B cell (primary cell): ENCODE data around the gene SLC43A2. TPM values are rescaled to one million over a fixed set of nuclear protein-coding genes. Genes with fewer than 3 reads are reported as not detected.

ENCODE experiments used
- ATAC-seq: fragments of 200-7000 bp; cut with Tn5 transposase; one replicate; pipeline ENCODE4 v1.10.0; 2021; ENCODE audit warnings: low read depth, mild to moderate bottlenecking, moderate number of reproducible peaks, moderate library complexity
- CTCF ChIA-PET: fragments of 350-600 bp; sonication (Branson Sonifier 250); formaldehyde crosslinking; loops from one replicate; lab custom pipeline; 2021; ENCODE audit warnings: antibody characterized with exemption, inconsistent platforms; lab: Charles Lee
- POLR2A ChIA-PET: fragments of 350-600 bp; sonication (Branson Sonifier 250); formaldehyde crosslinking; loops from one replicate; lab custom pipeline; 2021; ENCODE audit warnings: antibody characterized with exemption; lab: Charles Lee
- DNase-seq: peaks from one replicate; pipeline ENCODE4 v3.0.0; 2013
- H2AFZ ChIP-seq: 2 replicates; pipeline ENCODE4 v1.6.1; 2012; ENCODE audit warnings: mild to moderate bottlenecking, low read depth, low read length; ENCODE audit not compliant: insufficient read depth, poor library complexity, severe bottlenecking
- H3K27ac ChIP-seq, 2 donors: 1 replicate in 1 of 2; 2 replicates in 1 of 2; pipeline ENCODE4 v1.5.1; 2012 to 2013; ENCODE audit warnings: low read length in 2 of 2, mild to moderate bottlenecking in 2 of 2, moderate library complexity in 1 of 2
- H3K27me3 ChIP-seq, 4 experiments: fragments of 200-600 bp in 1 of 4; sonication (generic) in 1 of 4; replicated peaks in 1 of 4; 1 replicate in 2 of 4; 2 replicates in 2 of 4; pipeline versions ENCODE4 v1.6.1 to v1.7.0; 2013 to 2016; ENCODE audit warnings: low read length in 3 of 4, mild to moderate bottlenecking in 2 of 4, mixed read lengths in 1 of 4, moderate library complexity in 1 of 4; ENCODE audit not compliant: insufficient read depth in 4 of 4, control insufficient read depth in 3 of 4; ENCODE audit errors: control extremely low read depth in 1 of 4
- H3K36me3 ChIP-seq, 2 experiments: replicated peaks in 1 of 2; 1 replicate in 1 of 2; 2 replicates in 1 of 2; pipeline versions ENCODE4 v1.6.1 to v1.7.1; 2013; ENCODE audit warnings: low read length in 1 of 2; ENCODE audit not compliant: insufficient read depth in 2 of 2, control insufficient read depth in 1 of 2; ENCODE audit errors: control extremely low read depth in 1 of 2, extremely low read depth in 1 of 2
- H3K4me1 ChIP-seq, 2 donors: fragments of 200-600 bp in 1 of 2; sonication (generic) in 1 of 2; 1 replicate in 1 of 2; 2 replicates in 1 of 2; pipeline versions ENCODE4 v1.5.1 to v1.6.1; 2013 to 2017; ENCODE audit warnings: low read length in 2 of 2; ENCODE audit not compliant: control insufficient read depth in 2 of 2, insufficient read depth in 2 of 2
- H3K4me2 ChIP-seq: replicated peaks from 2 replicates; pipeline ENCODE3; 2012; ENCODE audit warnings: mild to moderate bottlenecking, low read depth, low read length; ENCODE audit not compliant: poor library complexity, severe bottlenecking
- H3K4me3 ChIP-seq, 5 experiments: fragments of 200-600 bp in 1 of 5; sonication (generic) in 1 of 5; 1 replicate in 3 of 5; 2 replicates in 2 of 5; pipeline versions ENCODE4 v1.5.1 to v1.7.0; 2011 to 2016; ENCODE audit warnings: low read length in 4 of 5, mild to moderate bottlenecking in 4 of 5, low read depth in 2 of 5, control low read depth in 1 of 5, moderate library complexity in 1 of 5; ENCODE audit not compliant: insufficient read depth in 1 of 5; ENCODE audit errors: control extremely low read depth in 1 of 5, extremely low read depth in 1 of 5
- H3K79me2 ChIP-seq: fragments of 200-600 bp; sonication (generic); one replicate; pipeline ENCODE4 v1.6.0; 2016; ENCODE audit warnings: low read length; ENCODE audit not compliant: control insufficient read depth, insufficient read depth
- H3K9ac ChIP-seq: fragments of 200-600 bp; sonication (generic); 2 replicates; pipeline ENCODE4 v1.6.1; 2017; ENCODE audit warnings: mild to moderate bottlenecking, low read length, moderate library complexity
- H3K9me3 ChIP-seq, 3 donors: one replicate each; pipeline versions ENCODE4 v1.6.1 to v1.7.1; 2013; ENCODE audit warnings: low read length in 2 of 3; ENCODE audit not compliant: control insufficient read depth in 2 of 3, insufficient read depth in 1 of 3; ENCODE audit errors: control extremely low read depth in 1 of 3
- H4K20me1 ChIP-seq: 2 replicates; pipeline ENCODE4 v1.6.0; 2012; ENCODE audit warnings: mild to moderate bottlenecking, low read length; ENCODE audit not compliant: insufficient read depth, control insufficient read depth, poor library complexity, severe bottlenecking
- H3K27ac Mint-ChIP-seq: one replicate; pipeline ENCODE4 v1.8.0; 2021; ENCODE audit warnings: mixed read lengths
- H3K27me3 Mint-ChIP-seq: one replicate; pipeline ENCODE4 v1.8.0; 2021; ENCODE audit warnings: mixed read lengths
- H3K4me1 Mint-ChIP-seq: one replicate; pipeline ENCODE4 v1.8.0; 2021; ENCODE audit warnings: mixed read lengths
- H3K4me3 Mint-ChIP-seq: one replicate; pipeline ENCODE4 v1.8.0; 2021; ENCODE audit warnings: mixed read lengths
- H3K9me3 Mint-ChIP-seq: one replicate; pipeline ENCODE4 v1.8.0; 2022; ENCODE audit warnings: mixed read lengths; ENCODE audit not compliant: insufficient read depth
- EZH2 ChIP-seq: IDR thresholded peaks from 2 replicates; pipeline ENCODE4 v1.6.1; 2012; ENCODE audit warnings: borderline replicate concordance, low read depth, mild to moderate bottlenecking, moderate library complexity, low read length; ENCODE audit not compliant: insufficient read depth, poor library complexity, severe bottlenecking
- WGBS: methylation state at CpG from one replicate; pipeline ENCODE4 v1.1.5; 2013; ENCODE audit warnings: missing lambda C conversion rate; ENCODE audit not compliant: insufficient coverage; 5-methylcytosine and 5-hydroxymethylcytosine counted together
- intact Hi-C: fragments of 100-400 bp; cut with micrococcal nuclease; formaldehyde crosslinking; loops from one replicate; pipeline ENCODE4 v1.10.0; 2022
- polyA plus RNA-seq: library from polyadenylated mRNA; depleted of rRNA; stranded (reverse); fragments of >200 nt; gene quantifications from 2 replicates; pipeline ENCODE4 v1.2.3, GENCODE V29; 2012
- total RNA-seq, 2 donors: library from RNA; stranded (reverse); fragments of 120-200 nt in 1 of 2; gene quantifications; 1 replicate in 1 of 2; 2 replicates in 1 of 2; pipeline versions ENCODE4 v1.2.3 to v1.2.4, GENCODE V29; 2013 to 2022
- TF ChIP-seq, protein P1 (sequence below): fragments of 200-600 bp; IDR thresholded peaks from one replicate; pipeline ENCODE4 v1.8.0; 2022; ENCODE audit warnings: antibody characterized with exemption, mild to moderate bottlenecking

The SLC43A2 gene
- total and polyA plus RNA-seq, 2 donors (not counting 1 experiment from before 2014, with no cell fraction given), result 26.2 to 204 TPM

DNA sequence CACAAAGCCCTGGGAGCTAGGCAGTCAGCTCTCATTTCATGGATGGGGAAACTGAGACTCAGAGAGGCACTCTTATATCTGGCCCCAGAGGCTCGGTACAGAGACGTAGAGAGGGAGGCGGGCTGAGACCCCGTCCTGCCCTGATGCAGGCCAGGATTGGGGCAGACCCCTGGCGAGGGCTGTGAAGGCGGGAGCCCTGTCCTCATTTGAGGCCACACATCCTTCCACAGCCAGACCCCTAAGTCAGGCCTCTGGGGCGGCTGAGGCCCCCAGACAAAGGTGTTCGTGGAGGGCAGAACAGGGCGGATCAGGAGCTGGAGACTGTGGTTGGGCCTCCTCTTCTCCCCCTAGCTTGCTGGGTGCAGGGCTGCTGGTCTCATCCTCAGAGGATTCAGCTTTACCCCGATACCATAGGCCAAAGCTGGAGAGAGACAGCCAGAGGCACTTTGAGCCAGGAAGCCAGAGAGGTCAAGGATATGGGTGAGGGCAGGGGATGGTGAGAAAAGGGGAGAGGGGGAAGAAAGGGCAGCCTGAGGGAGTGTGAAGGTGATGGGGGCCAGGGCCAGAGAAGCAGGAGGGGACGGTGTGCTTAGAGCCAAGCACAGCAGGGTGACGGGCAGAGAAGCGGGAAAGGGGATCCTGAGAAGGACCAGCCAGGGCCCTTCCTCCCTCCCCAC is 17.7 kb upstream of the SLC43A2 start:
- H3K9me3 ChIP-seq, result peaks cover 0 to 5% (median 0%) of the 10 kb centered on the region in 3 donors
- H3K79me2 ChIP-seq, result no peaks in the 10 kb centered on the region
- no peaks in the 10 kb centered on the region for H3K27me3 Mint-ChIP-seq
- no peak overlapping the region for H3K4me2 ChIP-seq
- H3K27ac ChIP-seq, result no peak overlapping the region
- 80% methylated on average over 8 of the region's 13 CpGs for WGBS
- intact Hi-C loops, result loop anchor here (5.0 kb wide), 2 partner anchors 129 to 389 kb away; partner anchors contain the start of gene INPP5K
- H3K4me3 ChIP-seq, result no peak overlapping the region
- ChIA-PET POLR2A (interaction anchor here (0.6 to 4.1 kb wide), 5 partner anchors 15 to 125 kb away, joined by 5 to 77 read pairs (median 10); partner anchors contain the start of gene SLC43A2), CTCF (interaction anchor here (0.6 to 7.8 kb wide), 6 partner anchors 17 to 281 kb away, joined by 3 to 135 read pairs (median 4); partner anchors contain the start of genes PITPNA and SLC43A2)
- peaks cover 32 to 41% of the 10 kb centered on the region in 2 donors for H3K4me1 ChIP-seq
- no peaks in the 10 kb centered on the region for H3K9me3 Mint-ChIP-seq
- peaks cover 15% of the 10 kb centered on the region for H4K20me1 ChIP-seq
- peaks cover 0 to 3% (median 0%) of the 10 kb centered on the region in 4 experiments for H3K27me3 ChIP-seq
- DNase-seq, result no peak
- no peak overlapping the region for H3K9ac ChIP-seq
- peaks cover 34% of the 10 kb centered on the region for H3K4me1 Mint-ChIP-seq
- no peak overlapping the region for H2AFZ ChIP-seq
- no peak for ATAC-seq
- H3K4me3 Mint-ChIP-seq, result peak overlapping the region; percentile 29
- H3K36me3 ChIP-seq, result peaks cover 0 to 13% of the 10 kb centered on the region in 2 experiments
- TF ChIP-seq, protein P1, sequence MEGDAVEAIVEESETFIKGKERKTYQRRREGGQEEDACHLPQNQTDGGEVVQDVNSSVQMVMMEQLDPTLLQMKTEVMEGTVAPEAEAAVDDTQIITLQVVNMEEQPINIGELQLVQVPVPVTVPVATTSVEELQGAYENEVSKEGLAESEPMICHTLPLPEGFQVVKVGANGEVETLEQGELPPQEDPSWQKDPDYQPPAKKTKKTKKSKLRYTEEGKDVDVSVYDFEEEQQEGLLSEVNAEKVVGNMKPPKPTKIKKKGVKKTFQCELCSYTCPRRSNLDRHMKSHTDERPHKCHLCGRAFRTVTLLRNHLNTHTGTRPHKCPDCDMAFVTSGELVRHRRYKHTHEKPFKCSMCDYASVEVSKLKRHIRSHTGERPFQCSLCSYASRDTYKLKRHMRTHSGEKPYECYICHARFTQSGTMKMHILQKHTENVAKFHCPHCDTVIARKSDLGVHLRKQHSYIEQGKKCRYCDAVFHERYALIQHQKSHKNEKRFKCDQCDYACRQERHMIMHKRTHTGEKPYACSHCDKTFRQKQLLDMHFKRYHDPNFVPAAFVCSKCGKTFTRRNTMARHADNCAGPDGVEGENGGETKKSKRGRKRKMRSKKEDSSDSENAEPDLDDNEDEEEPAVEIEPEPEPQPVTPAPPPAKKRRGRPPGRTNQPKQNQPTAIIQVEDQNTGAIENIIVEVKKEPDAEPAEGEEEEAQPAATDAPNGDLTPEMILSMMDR, result no peak
- TF ChIP-seq EZH2, result no peak
- peak overlapping the region; percentile 80 for H3K27ac Mint-ChIP-seq
